SK-N-SH treated with all-trans-retinoic acid at 6 μM for 48 hours (cell line): ENCODE measurements around the gene FAM185A.

Experiments
- ARNTL ChIP-seq: fragments of 450-650 bp; formaldehyde crosslinking; IDR thresholded peaks from 2 replicates; pipeline ENCODE4 v1.5.0; 2020; ENCODE audit warnings: low read depth, mild to moderate bottlenecking, moderate library complexity, borderline replicate concordance
- ESRRG ChIP-seq: fragments of 250-450 bp; sonication (Bioruptor Pico); IDR thresholded peaks from 2 replicates; pipeline ENCODE4 v1.6.1; 2021; ENCODE audit warnings: mild to moderate bottlenecking
- OSR1 ChIP-seq: fragments of 250-450 bp; sonication (Bioruptor Pico); IDR thresholded peaks from 2 replicates; pipeline ENCODE4 v1.8.0; 2022; ENCODE audit warnings: moderate library complexity, mild to moderate bottlenecking, inconsistent platforms
- PATZ1 ChIP-seq: fragments of 250-450 bp; sonication (Bioruptor Pico); IDR thresholded peaks from 2 replicates; pipeline ENCODE4 v1.8.0; 2020; ENCODE audit warnings: mild to moderate bottlenecking, moderate library complexity, borderline replicate concordance
- RARB ChIP-seq: fragments of 250-450 bp; sonication (Bioruptor Pico); IDR thresholded peaks from 2 replicates; pipeline ENCODE4 v1.8.0; 2021; ENCODE audit warnings: mild to moderate bottlenecking, moderate library complexity
- SNAI2 ChIP-seq: fragments of 250-450 bp; sonication (Bioruptor Pico); IDR thresholded peaks from 2 replicates; pipeline ENCODE4 v1.5.0; 2020; ENCODE audit warnings: mild to moderate bottlenecking, moderate library complexity
- ZC3H10 ChIP-seq: fragments of 250-450 bp; sonication (Bioruptor Pico); IDR thresholded peaks from 2 replicates; pipeline ENCODE4 v1.5.1; 2021; ENCODE audit warnings: mild to moderate bottlenecking, moderate library complexity
- ZFP3 ChIP-seq: fragments of 250-450 bp; sonication (Bioruptor Pico); IDR thresholded peaks from 2 replicates; pipeline ENCODE4 v1.5.0; 2020; ENCODE audit warnings: mild to moderate bottlenecking, moderate library complexity

- no peak for TF ChIP-seq ZFP3 (CRISPR knock-in tag)
- TF ChIP-seq ARNTL (CRISPR knock-in tag) = no peak
- TF ChIP-seq OSR1 (CRISPR knock-in tag) = no peak
- TF ChIP-seq PATZ1 (CRISPR knock-in tag) = no peak
- no peak for TF ChIP-seq ZC3H10 (CRISPR knock-in tag)
- TF ChIP-seq ESRRG = no peak
- no peak for TF ChIP-seq RARB
- TF ChIP-seq SNAI2 (CRISPR knock-in tag) = no peak
Observed at GRCh38 chr7:102833343-102833742, 84.5 kb downstream of the FAM185A start.
